ENCODE measurements around the gene TUBB4A.
"Not testable (repeated sequence)": the region's sequence is repeated elsewhere in the genome, so short reads cannot be mapped to it uniquely, and the experiment has no call there.

Gene TUBB4A

DNA sequence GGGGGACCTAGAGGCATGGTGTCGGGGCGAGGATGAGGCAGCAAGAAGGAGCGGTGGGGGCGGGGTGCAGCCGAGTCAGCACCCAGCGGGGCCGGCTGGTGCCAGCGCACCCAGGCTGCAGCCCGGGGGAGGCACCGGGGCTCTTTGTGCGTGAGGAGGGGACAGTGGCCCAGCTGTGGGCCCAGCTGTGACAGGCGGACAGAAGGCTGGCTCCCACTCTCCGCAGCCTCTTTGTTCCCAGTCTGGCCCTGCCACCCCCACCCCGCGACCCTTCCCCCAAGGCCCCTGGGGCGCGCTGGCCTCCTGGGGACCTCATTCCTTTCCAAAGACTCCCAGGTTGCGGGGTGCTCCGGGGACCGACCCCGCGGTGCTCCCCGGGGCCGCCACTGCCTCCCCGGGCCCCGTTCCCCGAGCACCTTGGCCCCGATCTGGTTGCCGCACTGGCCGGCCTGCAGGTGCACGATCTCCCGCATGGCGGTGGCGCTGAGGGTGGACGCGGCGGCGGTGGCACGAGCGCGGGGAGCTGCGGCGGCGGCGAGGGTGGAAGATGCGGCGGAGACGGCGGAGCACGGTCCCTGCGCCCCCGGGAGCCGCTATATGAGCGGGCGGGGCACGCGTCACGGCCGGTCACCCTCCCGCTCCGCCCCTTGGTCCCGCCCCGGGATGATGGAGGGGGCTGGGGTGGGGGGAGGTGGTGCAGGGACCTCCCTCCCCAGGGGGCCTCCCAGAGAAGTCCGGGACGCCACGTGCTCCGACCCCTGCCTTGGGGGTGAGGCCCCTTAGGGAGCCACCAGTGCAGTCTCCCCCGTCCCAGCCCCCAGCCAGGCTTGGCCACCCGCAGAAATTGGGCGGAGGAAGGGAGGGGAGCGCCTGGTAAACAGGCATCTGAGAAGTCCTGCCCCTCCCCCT, at the start of gene TUBB4A:
Gene TUBB4A (minus strand): TSS at position 570 of the 909 bp plus-strand sequence. CDS start 97 bp downstream, at position 473.
- Mint-ChIP-seq H3K36me3 (no peaks in the 10 kb centered on the region), H3K4me3 (peak within 1 kb of the TSS; percentile 91), H3K9me3 (ENCODE audit: low read depth) (no peaks in the 10 kb centered on the region), H3K4me1 (ENCODE audit: low read depth) (peaks cover 14% of the 10 kb centered on the region), H3K27ac (no peak within 1 kb of the TSS), H3K27me3 (no peaks in the 10 kb centered on the region)

DNA sequence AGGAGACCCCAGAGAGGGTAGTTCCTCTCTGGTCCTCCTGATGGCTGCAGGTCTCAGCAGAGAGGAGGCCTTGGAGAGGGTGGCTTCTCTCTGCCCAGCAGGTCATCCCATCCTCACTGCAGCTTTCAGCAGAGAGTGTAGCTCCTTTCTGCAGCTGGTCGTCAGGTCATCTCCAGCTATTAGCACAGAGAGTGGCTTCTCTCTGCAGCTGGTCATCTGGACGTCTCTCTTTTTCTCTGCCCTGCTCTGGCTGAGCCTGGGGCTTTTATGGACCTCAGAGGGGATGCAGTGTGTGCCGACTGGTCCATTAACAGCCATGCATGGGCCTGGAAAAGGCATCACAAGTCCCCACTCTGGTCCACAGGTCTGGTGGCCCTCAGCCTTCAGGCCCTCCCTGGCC, 49.0 kb upstream of the TUBB4A start:
- H3K27ac Mint-ChIP-seq = no peak overlapping the region
- H3K36me3 Mint-ChIP-seq = no peaks in the 10 kb centered on the region
- H3K4me3 Mint-ChIP-seq = no peak overlapping the region
- no peaks in the 10 kb centered on the region for H3K27me3 Mint-ChIP-seq
- H3K9me3 Mint-ChIP-seq (ENCODE audit: low read depth) = peaks cover 6% of the 10 kb centered on the region
- peaks cover 12% of the 10 kb centered on the region for H3K4me1 Mint-ChIP-seq (ENCODE audit: low read depth)

DNA sequence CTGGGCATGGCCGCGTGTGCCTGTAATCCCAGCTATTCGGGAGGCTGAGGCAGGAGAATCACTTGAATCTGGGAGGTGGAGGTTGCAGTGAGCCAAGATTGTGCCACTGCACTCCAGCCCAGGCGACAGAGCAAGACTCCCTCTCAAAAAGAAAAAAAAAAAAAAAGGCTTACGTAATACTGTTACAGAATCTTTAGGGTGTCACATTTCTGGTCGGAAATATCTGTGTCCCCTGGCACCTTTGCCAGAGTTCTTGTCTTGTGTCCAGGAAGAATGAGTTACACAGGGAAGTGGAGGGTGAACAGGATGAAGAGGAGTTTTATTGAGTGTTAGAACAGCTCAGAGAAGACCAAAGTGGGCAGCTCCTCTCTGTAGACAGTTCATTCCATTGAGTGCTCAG, 48.6 kb upstream of the TUBB4A start:
- not testable (repeated sequence) for H3K27me3 Mint-ChIP-seq; H3K36me3 Mint-ChIP-seq; H3K9me3 Mint-ChIP-seq (ENCODE audit: low read depth); H3K4me3 Mint-ChIP-seq; H3K27ac Mint-ChIP-seq
- peaks cover 12% of the 10 kb centered on the region for H3K4me1 Mint-ChIP-seq (ENCODE audit: low read depth)

DNA sequence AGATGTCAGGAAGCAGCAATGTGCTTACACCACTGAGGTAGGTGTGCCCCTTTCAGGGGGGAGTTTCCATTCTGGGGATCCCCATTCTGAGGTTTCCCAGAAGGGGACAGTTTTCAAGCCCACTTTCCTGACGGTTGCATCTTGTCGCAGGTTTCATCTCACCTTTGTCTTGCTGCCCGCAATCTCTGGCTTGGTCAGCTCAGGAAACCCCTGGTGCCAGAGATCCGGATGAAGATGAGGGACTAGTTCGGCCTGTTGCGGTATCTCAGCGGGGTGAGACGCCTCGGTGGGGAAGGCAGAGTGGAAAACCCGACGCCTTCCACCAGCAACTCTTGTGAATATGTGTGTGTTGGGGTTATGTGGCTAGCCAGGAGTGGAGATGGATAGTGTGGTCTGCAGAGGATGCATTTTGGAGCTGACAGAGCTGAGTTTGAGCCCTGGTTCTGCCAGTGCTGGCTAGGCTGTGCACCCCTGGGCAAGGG, 41.8 kb upstream of the TUBB4A start:
- H3K9me3 Mint-ChIP-seq (ENCODE audit: low read depth) = peaks cover 6% of the 10 kb centered on the region
- no peak overlapping the region for H3K27ac Mint-ChIP-seq
- H3K27me3 Mint-ChIP-seq = no peaks in the 10 kb centered on the region
- H3K36me3 Mint-ChIP-seq = no peaks in the 10 kb centered on the region
- H3K4me1 Mint-ChIP-seq (ENCODE audit: low read depth) = peaks cover 4% of the 10 kb centered on the region
- H3K4me3 Mint-ChIP-seq = no peak overlapping the region

DNA sequence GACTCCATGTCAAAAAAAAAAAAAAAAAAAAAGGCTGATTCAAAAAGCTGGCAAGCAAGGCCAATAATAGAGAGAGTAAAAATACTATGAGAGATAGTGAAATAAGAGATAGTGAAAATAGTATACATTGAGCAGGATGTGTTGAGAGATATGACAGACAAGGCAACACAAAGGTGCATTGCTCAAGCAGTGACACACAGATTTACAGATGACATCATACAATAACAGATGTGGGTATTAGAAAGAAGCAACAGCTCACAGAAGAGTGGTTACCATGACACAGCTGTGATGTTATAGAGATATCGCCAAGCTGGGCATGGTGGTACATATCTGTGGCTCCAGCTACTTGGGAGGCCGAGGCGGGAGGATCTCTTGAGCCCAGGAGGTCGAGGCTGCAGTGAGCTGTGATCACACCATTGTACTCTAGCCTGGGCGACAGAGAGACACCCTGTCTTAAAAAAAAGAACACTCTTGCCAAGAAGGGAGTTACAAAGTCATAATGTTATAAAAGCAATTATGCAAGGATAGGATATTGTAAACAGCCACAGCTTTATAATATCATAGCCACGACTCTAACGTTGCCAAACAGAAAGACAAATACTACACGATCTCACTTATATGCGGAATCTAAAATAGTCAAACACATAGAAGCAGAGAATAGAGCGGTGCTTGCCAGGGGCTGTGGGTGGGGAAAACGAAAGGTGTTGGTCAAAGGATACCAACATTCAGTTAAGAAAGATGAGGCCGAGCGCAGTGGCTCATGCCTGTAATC, 39.0 kb upstream of the TUBB4A start:
- Mint-ChIP-seq H3K27me3 (no peaks in the 10 kb centered on the region), H3K4me1 (ENCODE audit: low read depth) (peaks cover 15% of the 10 kb centered on the region), H3K27ac (no peak overlapping the region), H3K9me3 (ENCODE audit: low read depth) (no peaks in the 10 kb centered on the region), H3K36me3 (no peaks in the 10 kb centered on the region), H3K4me3 (no peak overlapping the region)

DNA sequence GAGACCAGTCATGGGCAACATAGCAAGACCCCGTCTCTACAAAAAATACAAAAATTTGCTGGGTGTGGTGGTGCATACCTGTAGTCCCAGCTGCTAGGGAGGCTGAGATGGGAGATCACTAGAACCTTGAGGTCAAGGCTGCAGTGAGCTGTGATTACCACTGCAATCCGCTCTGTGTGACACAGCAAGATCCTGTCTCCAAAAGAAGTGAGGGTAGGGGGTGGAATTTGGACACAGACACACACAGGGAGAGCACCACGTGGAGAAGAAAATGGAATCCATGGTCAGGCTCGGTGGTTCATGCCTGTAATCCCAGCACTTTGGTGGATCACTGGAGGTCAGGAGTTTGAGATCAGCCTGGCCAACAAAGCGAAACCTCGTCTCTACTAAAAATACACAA, 37.4 kb upstream of the TUBB4A start:
- H3K9me3 Mint-ChIP-seq (ENCODE audit: low read depth) = no peaks in the 10 kb centered on the region
- no peaks in the 10 kb centered on the region for H3K27me3 Mint-ChIP-seq
- H3K4me1 Mint-ChIP-seq (ENCODE audit: low read depth) = peaks cover 21% of the 10 kb centered on the region
- peaks cover 2% of the 10 kb centered on the region for H3K36me3 Mint-ChIP-seq
- H3K4me3 Mint-ChIP-seq = no peak overlapping the region
- no peak overlapping the region for H3K27ac Mint-ChIP-seq

DNA sequence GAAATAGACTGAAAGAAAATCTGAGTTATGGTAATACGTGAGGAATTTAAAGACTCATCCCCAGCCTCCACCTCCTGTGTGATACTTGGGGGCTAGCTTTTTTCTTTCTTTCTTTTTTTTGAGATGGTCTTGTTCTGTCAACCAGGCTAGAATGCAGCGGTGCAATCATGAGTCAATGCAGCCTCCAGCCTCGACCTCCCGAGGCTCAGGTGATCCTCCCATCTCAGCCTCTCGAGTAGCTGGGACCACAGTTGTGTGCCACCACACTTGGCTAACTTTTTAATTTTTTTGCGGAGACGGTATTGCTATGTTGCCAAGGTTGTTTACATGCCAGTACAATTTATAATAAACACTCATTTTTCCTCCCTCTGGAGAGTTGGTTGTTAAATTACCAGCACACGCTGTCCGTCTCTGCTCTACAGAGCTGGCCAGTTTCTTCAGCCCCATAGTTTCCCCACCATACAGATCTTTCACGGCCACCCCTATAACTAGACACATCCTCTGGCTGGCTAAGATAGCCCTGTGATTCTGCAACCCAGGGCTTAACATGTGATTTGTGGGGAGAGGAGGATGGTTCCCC, 33.5 kb upstream of the TUBB4A start:
- Mint-ChIP-seq H3K9me3 (ENCODE audit: low read depth) (no peaks in the 10 kb centered on the region), H3K27ac (peak overlapping the region; percentile 2), H3K4me3 (no peak overlapping the region), H3K36me3 (peaks cover 2% of the 10 kb centered on the region), H3K4me1 (ENCODE audit: low read depth) (peaks cover 38% of the 10 kb centered on the region), H3K27me3 (peaks cover 6% of the 10 kb centered on the region)

DNA sequence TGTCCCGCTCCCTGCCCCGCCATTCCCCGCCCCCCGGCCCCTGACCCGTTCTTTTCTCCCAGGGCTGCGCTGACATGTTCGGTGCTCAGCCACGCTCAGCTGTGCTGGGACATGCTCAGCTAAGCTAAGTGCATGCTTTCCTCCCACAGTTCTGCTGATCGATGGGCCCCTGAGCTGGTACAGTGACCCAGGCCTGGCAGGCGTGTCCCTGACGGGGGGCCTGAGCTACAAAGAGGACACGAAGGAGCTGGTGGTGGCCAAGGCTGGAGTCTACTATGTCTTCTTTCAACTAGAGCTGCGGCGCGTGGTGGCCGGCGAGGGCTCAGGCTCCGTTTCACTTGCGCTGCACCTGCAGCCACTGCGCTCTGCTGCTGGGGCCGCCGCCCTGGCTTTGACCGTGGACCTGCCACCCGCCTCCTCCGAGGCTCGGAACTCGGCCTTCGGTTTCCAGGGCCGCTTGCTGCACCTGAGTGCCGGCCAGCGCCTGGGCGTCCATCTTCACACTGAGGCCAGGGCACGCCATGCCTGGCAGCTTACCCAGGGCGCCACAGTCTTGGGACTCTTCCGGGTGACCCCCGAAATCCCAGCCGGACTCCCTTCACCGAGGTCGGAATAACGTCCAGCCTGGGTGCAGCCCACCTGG, 32.5 kb upstream of the TUBB4A start:
- Mint-ChIP-seq H3K27me3 (peaks cover 6% of the 10 kb centered on the region), H3K4me1 (ENCODE audit: low read depth) (peaks cover 46% of the 10 kb centered on the region), H3K4me3 (peak overlapping the region; percentile 23), H3K27ac (no peak overlapping the region), H3K36me3 (peaks cover 2% of the 10 kb centered on the region), H3K9me3 (ENCODE audit: low read depth) (no peaks in the 10 kb centered on the region)

DNA sequence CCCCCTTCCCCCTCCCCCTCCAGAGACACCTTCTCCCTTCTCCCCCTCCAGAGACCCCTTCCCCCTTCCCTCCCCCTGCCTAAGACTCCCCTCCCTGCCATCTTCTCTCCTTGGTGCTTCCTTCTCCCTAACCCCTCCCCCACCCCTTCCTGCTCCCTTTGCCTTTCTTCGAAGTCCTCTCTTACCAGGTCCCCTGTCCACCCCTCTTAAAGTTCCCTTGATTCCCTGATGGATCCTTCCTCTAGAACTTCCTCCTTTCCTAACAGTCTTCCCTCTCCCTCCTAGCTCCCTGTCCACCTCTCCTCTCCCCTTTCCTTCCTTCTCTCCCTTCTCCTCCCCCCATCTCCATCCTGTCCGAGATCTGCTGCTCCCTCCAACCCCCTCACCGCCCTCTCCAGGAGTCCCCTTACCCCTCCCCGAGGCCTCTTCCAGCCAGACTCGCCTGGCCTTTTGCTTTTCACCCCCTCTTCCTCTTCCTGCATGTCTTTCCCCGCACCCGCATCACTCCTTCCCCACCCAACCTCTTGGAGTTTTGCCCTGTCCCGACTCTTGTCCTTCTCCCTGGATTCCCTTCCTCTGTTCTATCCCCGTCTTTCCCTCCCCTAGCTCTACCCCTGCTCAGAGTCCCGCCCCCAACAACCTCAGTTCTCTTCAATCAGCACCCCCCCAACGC, 31.8 kb upstream of the TUBB4A start:
- Mint-ChIP-seq H3K27me3 (peaks cover 6% of the 10 kb centered on the region), H3K36me3 (peaks cover 2% of the 10 kb centered on the region), H3K4me1 (ENCODE audit: low read depth) (peaks cover 46% of the 10 kb centered on the region), H3K9me3 (ENCODE audit: low read depth) (no peaks in the 10 kb centered on the region), H3K4me3 (no peak overlapping the region), H3K27ac (no peak overlapping the region)

DNA sequence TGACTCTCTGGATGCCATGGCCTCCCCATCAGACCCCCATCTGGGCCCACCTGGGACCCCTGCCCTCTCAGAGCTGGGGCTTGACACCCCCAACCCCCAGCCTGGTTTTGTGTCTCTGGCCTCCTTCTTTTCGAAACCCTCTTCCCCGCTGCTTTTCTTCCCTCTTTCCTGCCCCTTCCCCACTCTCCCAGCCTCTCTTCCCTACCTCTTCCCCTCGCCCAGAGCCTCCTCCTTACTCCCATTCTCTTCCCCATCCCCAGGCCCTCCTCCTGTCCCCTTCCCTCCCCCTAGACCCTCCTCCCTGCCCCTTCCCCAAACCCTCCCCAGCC, 30.9 kb upstream of the TUBB4A start:
- peaks cover 2% of the 10 kb centered on the region for H3K36me3 Mint-ChIP-seq
- H3K4me1 Mint-ChIP-seq (ENCODE audit: low read depth) = peaks cover 46% of the 10 kb centered on the region
- H3K9me3 Mint-ChIP-seq (ENCODE audit: low read depth) = no peaks in the 10 kb centered on the region
- no peak overlapping the region for H3K27ac Mint-ChIP-seq
- H3K4me3 Mint-ChIP-seq = peak overlapping the region; percentile 85
- peaks cover 6% of the 10 kb centered on the region for H3K27me3 Mint-ChIP-seq

DNA sequence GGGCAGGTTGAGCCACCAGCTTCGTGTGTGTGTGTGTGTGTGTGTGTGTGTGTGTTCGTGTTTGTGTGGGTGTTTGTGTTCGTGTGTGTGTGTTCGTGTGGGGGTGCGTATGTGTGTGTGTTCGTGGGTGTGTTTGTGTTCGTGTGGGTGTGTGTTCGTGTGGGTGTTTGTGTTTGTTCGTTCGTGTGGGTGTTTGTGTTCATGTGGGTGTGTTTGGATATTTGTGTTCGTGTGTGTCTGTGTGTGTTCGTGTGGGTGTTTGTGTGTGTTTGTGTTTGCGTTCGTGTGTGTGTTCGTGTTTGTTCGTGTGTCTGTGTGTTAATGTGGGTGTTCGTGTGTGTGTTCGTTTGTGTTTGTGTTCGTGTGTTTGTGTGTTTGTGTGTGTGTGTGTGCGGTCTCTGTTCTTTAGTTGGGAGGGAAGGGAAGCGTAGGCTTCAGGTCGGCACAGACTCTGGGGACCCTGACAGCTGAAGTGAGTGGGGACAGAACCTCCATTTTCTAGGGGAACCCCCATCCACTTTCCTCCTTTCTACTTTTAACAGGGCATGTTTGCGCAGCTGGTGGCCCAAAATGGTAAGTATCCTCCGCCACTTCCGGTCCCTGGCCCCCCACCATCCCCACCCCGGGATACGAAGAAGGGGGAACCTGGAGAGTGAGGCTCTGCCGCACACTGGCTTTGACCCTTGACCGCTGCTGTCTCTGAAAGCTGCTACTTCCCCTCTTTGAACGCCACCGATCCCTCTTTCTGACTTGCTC, 30.3 kb upstream of the TUBB4A start:
- H3K4me3 Mint-ChIP-seq = peak overlapping the region; percentile 85
- peak overlapping the region; percentile 58 for H3K27ac Mint-ChIP-seq
- H3K27me3 Mint-ChIP-seq = peaks cover 6% of the 10 kb centered on the region
- no peaks in the 10 kb centered on the region for H3K9me3 Mint-ChIP-seq (ENCODE audit: low read depth)
- H3K4me1 Mint-ChIP-seq (ENCODE audit: low read depth) = peaks cover 46% of the 10 kb centered on the region
- H3K36me3 Mint-ChIP-seq = peaks cover 2% of the 10 kb centered on the region

DNA sequence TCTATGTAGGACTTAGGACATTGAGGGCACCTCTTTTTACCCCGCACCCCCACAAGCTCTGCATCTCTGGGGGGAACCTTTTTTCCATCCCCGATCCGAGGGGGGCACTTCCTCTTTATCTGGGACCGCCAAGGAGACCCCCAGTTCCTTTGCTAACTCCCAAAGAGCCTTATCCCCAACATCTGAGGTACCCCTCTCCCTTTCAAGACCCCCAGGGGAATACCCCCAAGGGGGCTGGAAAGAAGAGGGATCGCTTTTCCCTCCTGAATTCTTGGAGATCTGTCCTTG, 29.8 kb upstream of the TUBB4A start:
- peak overlapping the region; percentile 5 for H3K27ac Mint-ChIP-seq
- peaks cover 6% of the 10 kb centered on the region for H3K27me3 Mint-ChIP-seq
- peak overlapping the region; percentile 85 for H3K4me3 Mint-ChIP-seq
- no peaks in the 10 kb centered on the region for H3K9me3 Mint-ChIP-seq (ENCODE audit: low read depth)
- peaks cover 2% of the 10 kb centered on the region for H3K36me3 Mint-ChIP-seq
- peaks cover 43% of the 10 kb centered on the region for H3K4me1 Mint-ChIP-seq (ENCODE audit: low read depth)

DNA sequence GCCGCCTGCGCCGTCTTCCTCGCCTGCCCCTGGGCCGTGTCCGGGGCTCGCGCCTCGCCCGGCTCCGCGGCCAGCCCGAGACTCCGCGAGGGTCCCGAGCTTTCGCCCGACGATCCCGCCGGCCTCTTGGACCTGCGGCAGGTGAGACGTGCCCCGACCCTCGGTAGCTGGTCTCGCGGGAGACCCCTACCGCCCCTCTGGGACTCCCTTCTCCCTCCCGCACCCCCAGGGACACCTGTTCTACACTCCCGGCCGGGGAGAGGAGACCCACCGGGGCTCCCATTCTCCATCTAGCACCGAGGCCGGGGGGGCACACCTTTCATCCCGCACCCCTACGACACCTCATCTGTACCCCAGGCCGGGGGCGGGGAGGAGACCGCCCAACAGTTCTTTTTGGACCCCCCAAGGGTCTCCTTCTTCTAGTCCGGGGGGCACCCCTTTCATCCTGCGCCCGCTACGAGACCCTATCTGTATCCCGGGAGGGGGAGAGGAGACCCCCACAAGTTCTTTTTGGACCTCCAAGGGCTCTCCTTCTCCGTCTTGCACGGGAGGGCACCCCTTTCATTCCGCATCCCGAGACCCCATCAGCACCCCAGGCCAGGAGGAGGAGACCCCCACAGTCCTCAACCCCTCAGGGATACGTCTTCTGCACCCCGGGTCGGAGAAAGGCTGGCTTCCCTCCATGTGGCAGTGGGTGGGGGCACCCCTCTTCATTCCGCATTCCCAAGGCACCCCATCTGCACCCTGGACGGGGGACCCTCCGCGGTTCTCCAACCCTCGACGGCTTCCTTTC, 29.2 kb upstream of the TUBB4A start:
- H3K4me1 Mint-ChIP-seq (ENCODE audit: low read depth) = peaks cover 37% of the 10 kb centered on the region
- peak overlapping the region; percentile 5 for H3K27ac Mint-ChIP-seq
- no peaks in the 10 kb centered on the region for H3K9me3 Mint-ChIP-seq (ENCODE audit: low read depth)
- peaks cover 2% of the 10 kb centered on the region for H3K36me3 Mint-ChIP-seq
- H3K27me3 Mint-ChIP-seq = peaks cover 6% of the 10 kb centered on the region
- H3K4me3 Mint-ChIP-seq = peak overlapping the region; percentile 85

Data from activated naive CD8-positive, alpha-beta T cell (primary cell).